ENCODE data around the gene FAM20A.

The FAM20A gene

GRCh38 chr17:68570526-68570925 is 30.6 kb downstream of the FAM20A start:
- DNase-seq (ENCODE audit: extremely low read depth in 1 of 2, low read depth in 1 of 2) = no peak

DNA sequence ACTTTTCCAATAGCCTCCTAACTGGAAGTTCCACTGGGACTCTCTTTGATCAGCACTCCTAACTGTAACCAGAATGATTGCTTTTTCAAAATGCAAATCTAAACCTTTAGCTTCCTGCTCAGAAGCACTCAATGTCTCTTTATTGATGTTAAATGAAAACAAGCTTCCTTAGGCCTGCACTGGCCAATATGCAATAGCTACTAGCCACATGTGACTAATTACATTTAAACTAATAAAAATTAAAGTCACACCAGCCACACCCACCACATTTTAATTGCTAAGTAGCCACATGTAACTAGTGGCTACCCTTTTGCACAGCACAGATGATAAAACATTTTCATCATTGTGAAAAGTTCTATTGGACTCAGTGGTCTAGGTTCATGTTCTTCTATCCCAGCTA is 31.8 kb downstream of the FAM20A start:
- no peak for DNase-seq (ENCODE audit: extremely low read depth in 1 of 2, low read depth in 1 of 2)

GRCh38 chr17:68568581-68568980 is 32.6 kb downstream of the FAM20A start:
- no peak for DNase-seq (ENCODE audit: extremely low read depth in 1 of 2, low read depth in 1 of 2)

- DNase-seq (ENCODE audit: extremely low read depth in 1 of 2, low read depth in 1 of 2) = no peak
Observed at GRCh38 chr17:68567581-68567980, 33.6 kb downstream of the FAM20A start.

GRCh38 chr17:68567035-68567434 is 34.1 kb downstream of the FAM20A start:
- no peak for DNase-seq (ENCODE audit: extremely low read depth in 1 of 2, low read depth in 1 of 2)

DNA sequence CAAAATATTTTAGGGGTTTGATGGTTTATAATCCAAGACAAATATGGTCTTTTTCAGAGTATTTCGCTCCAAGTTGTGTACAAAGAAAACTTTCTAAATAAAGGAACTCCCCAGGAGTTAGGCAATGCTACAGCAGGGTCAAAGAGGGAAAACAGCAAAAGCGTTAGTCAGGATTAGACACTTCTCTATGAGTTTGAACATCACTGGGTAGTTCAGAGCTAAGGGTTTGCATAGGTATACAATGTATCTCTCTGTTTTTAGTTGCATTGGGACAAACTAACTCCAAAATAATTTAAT is 34.8 kb downstream of the FAM20A start:
- no peak for DNase-seq (ENCODE audit: extremely low read depth in 1 of 2, low read depth in 1 of 2)

- no peak for DNase-seq (ENCODE audit: extremely low read depth in 1 of 2, low read depth in 1 of 2)
Observed at GRCh38 chr17:68565661-68566441, 35.3 kb downstream of the FAM20A start.

DNA sequence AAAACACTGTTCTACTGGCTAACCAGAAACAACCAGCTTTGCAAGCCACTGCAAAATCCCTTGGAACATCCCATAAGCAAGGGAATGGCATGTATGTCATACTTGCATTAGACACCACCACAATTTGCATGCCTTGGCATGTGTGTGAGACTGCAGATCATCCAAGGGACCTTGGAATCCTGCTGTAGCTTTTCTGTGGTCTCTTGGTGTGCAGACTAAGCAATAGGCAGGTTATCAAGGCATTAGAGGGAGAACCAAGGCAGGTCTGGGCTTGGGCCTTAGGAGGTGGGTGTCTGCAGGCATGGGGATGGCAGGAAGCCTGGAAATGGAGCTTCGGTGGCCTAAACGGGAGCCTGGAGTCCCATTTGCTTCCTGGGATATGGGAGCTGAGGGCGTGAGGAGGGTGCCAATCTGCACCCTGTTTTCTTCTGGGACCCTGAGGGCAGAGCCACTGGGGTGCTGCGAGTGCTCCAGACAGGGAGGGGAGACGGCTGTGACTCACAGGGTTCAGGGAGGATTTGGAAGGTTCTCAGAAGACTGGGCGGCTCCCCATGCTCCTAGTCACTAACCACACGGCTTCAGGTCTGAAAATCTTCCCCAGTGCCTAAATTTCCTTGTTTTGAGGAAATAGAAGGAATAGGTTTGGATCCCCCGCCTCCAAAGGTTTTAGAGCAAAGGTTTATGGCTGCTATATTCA is 36.6 kb downstream of the FAM20A start:
- DNase-seq (ENCODE audit: extremely low read depth in 1 of 2, low read depth in 1 of 2) = no peak

DNA sequence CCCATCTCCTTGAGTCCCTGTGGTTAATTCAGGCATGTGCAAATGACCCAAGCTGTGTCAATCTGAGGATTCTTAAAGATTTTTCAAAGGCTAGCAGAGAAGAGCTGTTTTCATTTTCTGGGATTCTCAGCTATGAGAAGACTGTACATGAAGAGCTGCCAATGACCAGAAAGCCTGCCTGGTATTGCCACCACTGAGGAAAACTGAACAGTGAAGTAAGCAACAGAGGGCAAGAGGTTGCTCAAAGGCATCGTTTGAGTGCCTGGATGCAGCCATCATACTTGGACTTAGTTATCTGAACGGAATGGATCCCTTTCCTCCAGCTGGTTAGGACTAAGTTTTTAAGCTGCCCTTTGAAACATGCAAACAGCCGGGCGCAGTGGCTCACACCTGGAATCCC is 38.4 kb downstream of the FAM20A start:
- no peak for DNase-seq (ENCODE audit: extremely low read depth in 1 of 2, low read depth in 1 of 2)

DNA sequence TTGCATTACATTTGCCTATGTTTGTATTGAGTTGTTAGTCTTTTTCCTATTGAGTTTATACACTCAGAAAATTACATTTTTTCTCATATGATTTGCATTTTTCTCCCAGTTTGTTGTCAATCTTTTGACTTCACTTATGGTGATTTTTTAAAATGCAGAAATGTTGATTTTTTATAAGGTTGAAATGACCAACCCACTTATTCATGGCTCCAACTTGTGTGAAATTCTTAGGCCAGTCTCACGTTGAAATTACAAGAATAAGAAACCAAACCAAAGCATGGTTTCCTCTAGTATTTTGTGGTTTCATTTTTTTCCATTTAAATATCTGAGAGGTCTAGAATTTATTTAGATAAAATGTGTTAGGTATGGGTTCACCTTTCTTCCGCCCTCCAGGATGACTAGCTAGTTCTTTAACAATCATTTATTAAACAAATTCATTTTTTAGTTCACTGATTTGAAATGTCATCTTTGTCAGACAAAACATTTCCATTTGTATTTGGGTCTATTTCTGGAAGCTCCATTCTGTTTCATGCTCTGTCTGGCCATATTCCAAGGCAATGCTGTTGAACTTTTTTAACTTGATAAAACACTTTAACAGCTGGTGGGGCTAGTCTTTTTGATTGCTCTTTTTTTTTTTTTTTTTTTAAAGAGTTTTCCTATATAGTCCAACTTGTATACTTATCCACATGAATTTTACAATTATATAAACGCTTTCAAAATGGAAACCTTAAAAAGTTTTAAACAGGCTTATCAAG is 40.0 kb downstream of the FAM20A start:
- DNase-seq (ENCODE audit: extremely low read depth in 1 of 2, low read depth in 1 of 2) = no peak

DNA sequence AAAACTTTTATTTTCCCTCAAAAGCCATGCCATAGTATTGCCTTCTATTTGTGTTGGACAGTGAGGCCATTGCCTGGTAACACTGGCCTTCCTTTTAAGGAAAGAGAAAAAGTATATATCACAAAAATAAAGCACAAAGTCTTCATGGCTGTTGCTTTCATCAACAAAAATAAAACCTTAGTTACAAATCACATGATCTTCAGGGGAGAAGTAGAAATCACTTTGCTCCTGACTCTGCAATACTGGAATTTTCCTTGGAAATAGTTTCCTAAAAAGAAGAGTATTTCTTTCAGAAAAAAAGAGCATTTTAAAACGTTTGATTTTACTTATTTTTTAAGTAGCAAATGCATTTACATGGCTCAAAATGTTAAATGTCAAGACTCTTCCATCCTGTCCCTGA is 41.9 kb downstream of the FAM20A start:
- no peak for DNase-seq (ENCODE audit: extremely low read depth in 1 of 2, low read depth in 1 of 2)

DNA sequence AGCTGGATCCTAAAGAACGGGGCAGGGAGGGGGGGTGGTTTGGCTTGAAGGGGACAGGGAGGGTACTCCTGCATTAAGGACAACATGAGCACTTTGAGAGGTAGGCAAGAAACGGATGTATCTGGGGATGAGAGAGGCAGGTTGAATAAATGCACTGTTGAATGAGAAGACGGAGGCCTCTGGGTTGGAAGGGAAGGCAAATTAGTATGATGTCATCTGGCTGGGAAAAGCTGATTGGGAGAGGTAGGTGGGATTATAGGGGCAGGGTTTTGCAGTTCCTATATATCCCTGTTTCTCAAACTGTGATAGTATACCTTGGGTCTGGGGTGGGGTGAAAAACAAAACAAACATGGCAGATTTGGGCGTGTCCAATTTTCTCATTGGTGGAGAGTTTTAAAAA is 44.6 kb downstream of the FAM20A start:
- no peak for DNase-seq (ENCODE audit: extremely low read depth in 1 of 2, low read depth in 1 of 2)

DNA sequence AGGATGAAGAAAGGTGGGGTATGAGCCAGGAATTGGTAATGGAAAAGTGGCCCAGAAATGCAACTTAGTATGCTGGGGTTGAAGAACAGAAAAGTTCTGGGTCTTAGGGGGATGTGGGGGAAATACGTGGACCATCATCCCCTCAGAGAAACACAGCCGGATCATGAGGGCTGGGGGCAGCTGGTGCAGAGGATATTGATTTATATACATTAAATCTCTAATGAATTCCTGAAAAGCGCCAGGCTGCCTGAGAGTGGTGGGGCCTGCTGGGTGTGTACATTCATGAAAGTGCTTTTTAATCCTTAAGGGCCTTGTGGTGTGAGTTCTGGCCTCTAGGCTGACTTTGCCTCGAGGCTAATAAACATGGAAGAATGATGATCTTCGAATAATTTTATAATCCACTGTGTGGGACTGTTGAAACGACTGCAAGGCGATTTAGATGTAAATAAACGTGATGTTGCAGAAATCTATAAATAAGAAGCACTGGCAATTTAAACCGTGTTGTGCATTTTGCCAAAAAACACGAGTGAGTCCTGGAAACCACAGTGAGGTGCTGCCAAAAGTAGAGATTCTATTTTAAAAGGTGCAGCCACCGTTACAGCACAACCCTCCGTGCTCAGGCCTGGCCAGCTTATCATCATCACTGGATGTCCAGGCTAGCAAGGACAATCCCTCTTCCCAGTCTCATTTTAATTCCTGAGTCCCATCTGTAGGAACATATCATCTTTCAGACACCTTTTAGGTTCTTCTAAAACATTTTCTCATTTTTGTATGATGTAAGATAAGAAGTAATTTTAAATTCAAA is 56.9 kb downstream of the FAM20A start:
- no peak for DNase-seq (ENCODE audit: extremely low read depth in 1 of 2, low read depth in 1 of 2)

DNA sequence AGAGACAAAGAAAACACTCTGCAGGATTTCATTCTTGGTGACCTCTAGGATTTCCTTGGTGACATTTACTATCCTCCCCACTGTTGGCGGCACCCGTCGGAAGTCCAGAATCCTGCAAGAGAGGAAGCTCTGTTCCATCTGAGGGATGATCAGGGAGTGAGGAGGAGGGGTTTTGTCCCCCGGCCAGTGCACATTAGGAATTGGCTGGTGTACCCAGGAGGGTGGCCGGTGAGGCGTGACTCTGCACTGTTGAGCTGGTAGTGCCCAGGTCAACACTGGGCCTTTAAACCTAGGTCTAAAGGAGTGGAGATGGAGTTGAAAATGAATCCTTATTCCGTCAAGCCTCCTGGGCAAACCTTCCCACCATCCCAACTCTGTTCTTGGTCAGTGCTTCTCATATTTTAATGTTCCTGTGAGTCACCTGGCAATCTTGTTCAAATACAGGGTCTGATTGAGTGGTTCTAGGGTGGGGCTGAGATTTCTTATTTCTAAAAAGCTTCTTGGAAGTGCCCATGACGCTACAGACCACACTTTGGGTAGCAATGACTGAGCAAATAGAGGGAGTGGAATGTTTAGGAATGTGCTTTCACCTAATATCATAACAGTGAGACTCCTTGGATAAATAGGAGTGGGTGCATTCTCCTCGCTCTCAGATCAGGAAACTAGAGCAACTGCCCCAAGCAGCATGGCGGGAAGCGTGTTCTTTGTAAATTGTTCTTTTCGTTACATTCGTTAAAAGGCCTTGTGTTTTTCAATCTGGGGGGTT is 58.3 kb downstream of the FAM20A start:
- no peak for DNase-seq (ENCODE audit: extremely low read depth in 1 of 2, low read depth in 1 of 2)

GRCh38 chr17:68541816-68542215 is 59.4 kb downstream of the FAM20A start:
- no peak for DNase-seq (ENCODE audit: extremely low read depth in 1 of 2, low read depth in 1 of 2)

DNA sequence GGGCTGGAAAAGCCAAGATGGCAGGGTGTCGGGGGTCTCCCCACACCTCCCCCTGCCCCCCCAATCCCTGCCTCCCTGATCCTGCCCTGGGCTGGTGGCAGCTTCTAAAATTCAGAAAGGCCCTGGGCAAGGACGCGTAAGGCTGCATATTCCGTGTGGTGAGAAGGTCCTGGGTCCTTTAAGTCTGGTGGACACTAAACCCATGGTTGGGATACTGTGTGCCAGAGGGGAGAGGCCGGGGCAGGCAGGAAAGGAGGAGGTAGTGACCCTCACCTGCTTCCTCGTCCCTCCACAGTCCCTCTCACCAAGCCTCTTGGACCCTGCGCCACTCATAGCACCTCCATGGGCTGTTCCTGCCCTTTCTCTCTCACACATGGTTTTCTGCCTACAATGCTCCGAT is 60.2 kb downstream of the FAM20A start:
- DNase-seq (ENCODE audit: extremely low read depth in 1 of 2, low read depth in 1 of 2) = no peak

DNA sequence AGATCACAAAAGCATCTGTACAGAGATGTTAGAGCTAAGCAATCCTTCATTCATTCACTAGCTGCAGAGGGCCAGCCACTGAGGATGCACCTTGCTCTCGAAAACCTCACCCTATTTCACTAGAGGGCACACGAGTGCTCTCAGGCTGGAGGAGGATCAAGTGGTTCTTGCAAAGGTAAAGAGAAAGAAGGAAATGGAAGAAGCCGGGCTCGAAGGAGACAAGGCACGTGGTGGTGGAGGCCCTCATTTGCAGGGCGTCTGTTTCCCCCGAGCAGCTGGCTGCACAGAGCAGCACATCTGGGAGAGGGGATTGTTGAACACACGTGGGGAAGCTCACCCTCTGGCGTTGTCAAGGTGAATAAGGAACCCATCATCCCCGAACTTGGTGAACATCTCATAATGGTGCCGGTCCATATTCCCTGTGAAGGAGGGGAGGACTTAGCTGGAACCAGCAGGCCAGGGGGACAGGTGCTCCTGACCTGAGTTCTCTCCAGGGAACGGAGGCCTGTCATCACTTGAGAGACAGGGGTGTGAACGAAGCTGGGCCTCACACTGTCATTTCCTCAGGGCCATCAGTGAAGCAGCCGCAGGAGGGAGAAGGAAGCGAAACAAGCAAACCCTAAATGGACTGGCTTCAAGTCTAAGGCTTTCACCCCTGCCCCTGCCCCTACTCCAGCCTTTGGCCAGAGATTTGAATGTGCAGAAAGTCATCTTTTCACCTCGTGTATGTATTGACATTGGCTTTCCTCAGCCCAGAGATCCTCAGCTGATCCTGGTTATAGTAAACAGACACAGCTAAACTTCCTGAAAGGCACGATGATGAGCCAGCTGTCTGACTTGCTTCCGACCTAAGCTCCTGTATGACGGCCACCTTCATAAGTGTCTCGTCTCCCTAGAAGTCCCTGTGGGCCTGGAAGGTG is 61.4 kb downstream of the FAM20A start:
- DNase-seq (ENCODE audit: extremely low read depth in 1 of 2, low read depth in 1 of 2) = no peak

DNA sequence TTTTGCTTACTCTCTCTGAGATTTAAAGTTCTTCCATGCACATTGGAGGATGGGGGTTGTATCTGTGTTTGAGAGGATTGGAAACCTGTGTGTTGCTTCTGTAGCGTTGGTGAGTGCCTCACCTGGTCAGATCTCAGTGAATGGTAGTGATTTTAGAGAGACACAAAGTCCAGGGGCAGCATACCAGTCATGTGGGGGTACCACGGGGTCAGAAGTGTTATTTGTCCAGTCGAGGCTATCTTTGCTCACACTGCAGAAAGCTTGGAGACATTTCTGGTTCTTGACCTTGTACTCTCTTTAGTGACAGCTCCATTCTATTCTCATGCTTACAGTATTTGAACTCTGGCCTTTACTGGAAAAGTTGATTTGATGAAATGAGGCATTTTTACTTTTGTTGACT is 65.2 kb downstream of the FAM20A start:
- DNase-seq (ENCODE audit: extremely low read depth in 1 of 2, low read depth in 1 of 2) = no peak

GRCh38 chr17:68534695-68535088 is 66.5 kb downstream of the FAM20A start:
- DNase-seq (ENCODE audit: extremely low read depth in 1 of 2, low read depth in 1 of 2) = no peak
